Subcutaneous preadipocyte (primary cell): ENCODE data around the gene DNAAF2. TPM values are rescaled to one million over a fixed set of nuclear protein-coding genes. Genes with fewer than 3 reads are reported as not detected.

Experiments used
- small RNA-seq: library from RNA; depleted of rRNA; stranded (forward); fragments of <200 nt; gene quantifications from one replicate; pipeline ENCODE3, GENCODE V24; 2012
- total RNA-seq: library from RNA; depleted of rRNA; stranded (reverse); fragments of >200 nt; gene quantifications from 2 replicates; pipeline ENCODE4 v1.2.3, GENCODE V29; 2012

Gene DNAAF2, protein sequence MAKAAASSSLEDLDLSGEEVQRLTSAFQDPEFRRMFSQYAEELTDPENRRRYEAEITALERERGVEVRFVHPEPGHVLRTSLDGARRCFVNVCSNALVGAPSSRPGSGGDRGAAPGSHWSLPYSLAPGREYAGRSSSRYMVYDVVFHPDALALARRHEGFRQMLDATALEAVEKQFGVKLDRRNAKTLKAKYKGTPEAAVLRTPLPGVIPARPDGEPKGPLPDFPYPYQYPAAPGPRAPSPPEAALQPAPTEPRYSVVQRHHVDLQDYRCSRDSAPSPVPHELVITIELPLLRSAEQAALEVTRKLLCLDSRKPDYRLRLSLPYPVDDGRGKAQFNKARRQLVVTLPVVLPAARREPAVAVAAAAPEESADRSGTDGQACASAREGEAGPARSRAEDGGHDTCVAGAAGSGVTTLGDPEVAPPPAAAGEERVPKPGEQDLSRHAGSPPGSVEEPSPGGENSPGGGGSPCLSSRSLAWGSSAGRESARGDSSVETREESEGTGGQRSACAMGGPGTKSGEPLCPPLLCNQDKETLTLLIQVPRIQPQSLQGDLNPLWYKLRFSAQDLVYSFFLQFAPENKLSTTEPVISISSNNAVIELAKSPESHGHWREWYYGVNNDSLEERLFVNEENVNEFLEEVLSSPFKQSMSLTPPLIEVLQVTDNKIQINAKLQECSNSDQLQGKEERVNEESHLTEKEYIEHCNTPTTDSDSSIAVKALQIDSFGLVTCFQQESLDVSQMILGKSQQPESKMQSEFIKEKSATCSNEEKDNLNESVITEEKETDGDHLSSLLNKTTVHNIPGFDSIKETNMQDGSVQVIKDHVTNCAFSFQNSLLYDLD
- 9.9 and 10.8 TPM in 2 replicates for total RNA-seq

DNA sequence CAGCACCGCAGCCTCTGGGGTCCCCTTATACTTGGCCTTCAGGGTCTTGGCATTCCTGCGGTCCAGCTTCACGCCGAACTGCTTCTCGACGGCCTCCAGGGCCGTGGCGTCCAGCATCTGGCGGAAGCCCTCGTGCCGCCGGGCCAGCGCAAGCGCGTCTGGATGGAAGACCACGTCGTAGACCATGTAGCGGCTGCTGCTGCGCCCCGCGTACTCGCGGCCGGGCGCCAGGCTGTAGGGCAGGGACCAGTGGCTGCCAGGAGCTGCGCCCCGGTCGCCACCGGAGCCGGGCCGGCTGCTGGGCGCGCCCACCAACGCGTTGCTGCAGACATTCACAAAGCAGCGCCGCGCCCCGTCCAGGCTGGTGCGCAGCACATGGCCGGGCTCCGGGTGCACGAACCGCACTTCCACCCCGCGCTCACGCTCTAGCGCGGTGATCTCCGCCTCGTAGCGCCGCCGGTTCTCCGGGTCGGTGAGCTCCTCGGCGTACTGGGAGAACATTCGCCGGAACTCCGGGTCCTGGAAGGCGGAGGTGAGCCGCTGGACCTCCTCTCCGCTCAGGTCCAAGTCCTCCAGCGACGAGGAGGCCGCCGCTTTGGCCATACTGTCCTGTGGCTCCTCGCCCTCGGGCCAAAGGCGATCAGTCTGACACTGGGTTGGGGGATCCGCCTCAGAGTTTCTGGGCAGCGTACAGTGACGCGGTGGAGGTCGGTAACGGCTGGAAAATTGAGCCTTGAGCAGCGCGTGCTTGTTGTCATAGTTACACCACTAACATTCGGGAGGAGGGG is at the start of gene DNAAF2:
Gene DNAAF2, minus strand, starts transcription at position 698 of the 788 bp plus-strand sequence. Its CDS starts 95 bp downstream, at position 603.

GRCh38 chr14:49620182-49621113 is 14.6 kb downstream of the DNAAF2 start, which contains the start of the genes MGAT2 and RPL36AL:
MGAT2 (plus strand) TSS chr14:49620799; CDS start chr14:49621269, 470 bp downstream.
RPL36AL (minus strand) TSS chr14:49620626; CDS start chr14:49619104, 1,522 bp downstream.

DNA sequence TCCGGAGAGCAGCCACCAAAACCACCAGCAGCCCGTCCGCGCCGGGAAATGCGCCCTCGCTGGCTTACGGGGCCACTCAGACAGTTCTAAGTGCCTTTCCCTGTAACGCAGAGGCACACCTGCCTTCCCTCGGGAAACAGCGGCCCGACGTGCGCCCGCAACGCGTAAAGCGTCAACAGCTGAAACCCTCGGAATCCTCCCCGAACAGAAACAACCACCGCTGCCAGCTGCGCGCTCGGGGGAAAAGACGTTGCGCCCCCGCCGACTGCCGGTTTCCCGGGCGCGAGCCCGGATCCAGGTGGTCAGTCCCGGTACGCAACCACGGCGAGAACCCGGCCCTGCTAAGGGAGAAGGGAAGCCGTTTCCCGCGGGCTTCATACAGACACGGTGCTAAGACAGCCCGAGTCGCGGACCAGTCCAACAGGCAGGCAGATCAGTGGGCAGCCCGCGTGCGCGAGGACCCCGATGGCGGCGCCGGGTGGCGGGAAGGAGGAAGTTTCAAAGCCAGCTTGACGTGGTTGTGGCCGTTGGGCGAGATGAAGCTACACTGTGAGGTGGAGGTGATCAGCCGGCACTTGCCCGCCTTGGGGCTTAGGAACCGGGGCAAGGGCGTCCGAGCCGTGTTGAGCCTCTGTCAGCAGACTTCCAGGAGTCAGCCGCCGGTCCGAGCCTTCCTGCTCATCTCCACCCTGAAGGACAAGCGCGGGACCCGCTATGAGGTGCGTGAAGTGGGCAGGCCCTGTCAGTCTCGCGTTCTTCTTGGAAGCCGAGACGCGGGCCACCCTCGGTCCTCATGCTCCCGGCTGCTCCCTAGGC is 36.4 kb downstream of the DNAAF2 start, which contains the start of gene LRR1:
Gene LRR1, plus strand, starts transcription at position 456 of the 816 bp plus-strand sequence. Its CDS starts 81 bp downstream, at position 537.

GRCh38 chr14:49585803-49586672 is 49.0 kb downstream of the DNAAF2 start, which contains the start of gene RPS29:
RPS29 (minus strand) TSS chr14:49586380; CDS start chr14:49586346, 34 bp downstream.

Small RNAs within 50 kb of the gene (small RNA-seq; reads per million reads assigned to genes)
- gene AL139099.3: not detected
- gene AL139099.4: not detected
- not detected for gene RF00019
- not detected for gene RNU6ATAC30P

Other genes starting within 250 kb of the DNAAF2 start
- gene RPS29, start 48.9 kb downstream of the DNAAF2 start, total RNA-seq: 1,157 and 6,182 TPM in 2 replicates
- 25.0 and 34.6 TPM in 2 replicates for gene LRR1, start 36.3 kb downstream of the DNAAF2 start, total RNA-seq
- gene RPL36AL, start 14.6 kb downstream of the DNAAF2 start, total RNA-seq: 170 and 231 TPM in 2 replicates
- 58.1 and 80.9 TPM in 2 replicates for gene MGAT2, start 14.4 kb downstream of the DNAAF2 start, total RNA-seq
- gene POLE2, start 53.0 kb upstream of the DNAAF2 start, total RNA-seq: 19.1 and 23.1 TPM in 2 replicates
- 0.98 and 2.9 TPM in 2 replicates for gene KLHDC1, start 57.9 kb upstream of the DNAAF2 start, total RNA-seq
- 55.7 and 56.2 TPM in 2 replicates for gene KLHDC2, start 132.9 kb upstream of the DNAAF2 start, total RNA-seq
- 55.1 and 56.6 TPM in 2 replicates for gene NEMF, start 217.5 kb upstream of the DNAAF2 start, total RNA-seq